ENCODE measurements around the gene NCOA7.
A peak's percentile ranks its signal among the peaks of the same experiment; 100 is the strongest.
"Not testable (repeated sequence)": the region's sequence is repeated elsewhere in the genome, so short reads cannot be mapped to it uniquely, and the experiment has no call there.

The NCOA7 gene

GRCh38 chr6:125886021-125886420 is 95.3 kb downstream of the NCOA7 start:
- no peaks in the 10 kb centered on the region for H3K9me3 Mint-ChIP-seq
- DNase-seq (ENCODE audit: low spot score), result no peak
- no peaks in the 10 kb centered on the region for H3K27me3 Mint-ChIP-seq (ENCODE audit: low read depth)
- peaks cover 35% of the 10 kb centered on the region for H3K36me3 Mint-ChIP-seq (ENCODE audit: low read depth)
- no peaks in the 10 kb centered on the region for H3K4me1 Mint-ChIP-seq (ENCODE audit: low read depth)
- H3K27ac Mint-ChIP-seq, result no peak overlapping the region
- no peak overlapping the region for H3K4me3 Mint-ChIP-seq

- no peaks in the 10 kb centered on the region for H3K4me1 Mint-ChIP-seq (ENCODE audit: low read depth)
- DNase-seq (ENCODE audit: low spot score), result no peak
- no peaks in the 10 kb centered on the region for H3K27me3 Mint-ChIP-seq (ENCODE audit: low read depth)
- H3K9me3 Mint-ChIP-seq, result no peaks in the 10 kb centered on the region
- H3K36me3 Mint-ChIP-seq (ENCODE audit: low read depth), result peaks cover 33% of the 10 kb centered on the region
- H3K27ac Mint-ChIP-seq, result no peak overlapping the region
- H3K4me3 Mint-ChIP-seq, result no peak overlapping the region
These were observed 96.2 kb downstream of the NCOA7 start for GRCh38 chr6:125886914-125887313.

- H3K4me3 Mint-ChIP-seq, result no peak overlapping the region
These were observed 96.6 kb downstream of the NCOA7 start for GRCh38 chr6:125887372-125887771.

GRCh38 chr6:125888989-125889656 is 98.4 kb downstream of the NCOA7 start:
- H3K27me3 Mint-ChIP-seq (ENCODE audit: low read depth), result no peaks in the 10 kb centered on the region
- H3K9me3 Mint-ChIP-seq, result no peaks in the 10 kb centered on the region
- DNase-seq (ENCODE audit: low spot score), result no peak
- H3K36me3 Mint-ChIP-seq (ENCODE audit: low read depth), result peaks cover 18% of the 10 kb centered on the region
- no peak overlapping the region for H3K4me3 Mint-ChIP-seq
- H3K27ac Mint-ChIP-seq, result no peak overlapping the region
- H3K4me1 Mint-ChIP-seq (ENCODE audit: low read depth), result no peaks in the 10 kb centered on the region

More at GRCh38 chr6:125887372-125887771, 96.6 kb downstream of the NCOA7 start:
- no peak for DNase-seq (ENCODE audit: low spot score)
- H3K27ac Mint-ChIP-seq, result no peak overlapping the region
- no peaks in the 10 kb centered on the region for H3K4me1 Mint-ChIP-seq (ENCODE audit: low read depth)
- H3K36me3 Mint-ChIP-seq (ENCODE audit: low read depth), result peaks cover 28% of the 10 kb centered on the region
- H3K9me3 Mint-ChIP-seq, result no peaks in the 10 kb centered on the region
- no peaks in the 10 kb centered on the region for H3K27me3 Mint-ChIP-seq (ENCODE audit: low read depth)

GRCh38 chr6:125899726-125900182 is 109.0 kb downstream of the NCOA7 start:
- peaks cover 12% of the 10 kb centered on the region for H3K4me1 Mint-ChIP-seq (ENCODE audit: low read depth)
- H3K27ac Mint-ChIP-seq, result no peak overlapping the region
- H3K9me3 Mint-ChIP-seq, result no peaks in the 10 kb centered on the region
- peaks cover 9% of the 10 kb centered on the region for H3K36me3 Mint-ChIP-seq (ENCODE audit: low read depth)
- DNase-seq (ENCODE audit: low spot score), result no peak
- no peak overlapping the region for H3K4me3 Mint-ChIP-seq
- H3K27me3 Mint-ChIP-seq (ENCODE audit: low read depth), result no peaks in the 10 kb centered on the region

- peaks cover 14% of the 10 kb centered on the region for H3K36me3 Mint-ChIP-seq (ENCODE audit: low read depth)
- H3K27ac Mint-ChIP-seq, result peak overlapping the region; percentile 50
- peak; percentile 86 for DNase-seq (ENCODE audit: low spot score)
- no peaks in the 10 kb centered on the region for H3K27me3 Mint-ChIP-seq (ENCODE audit: low read depth)
- no peak overlapping the region for H3K4me3 Mint-ChIP-seq
- peaks cover 24% of the 10 kb centered on the region for H3K4me1 Mint-ChIP-seq (ENCODE audit: low read depth)
- no peaks in the 10 kb centered on the region for H3K9me3 Mint-ChIP-seq
These were observed 114.1 kb downstream of the NCOA7 start for GRCh38 chr6:125904871-125905270.

- H3K27me3 Mint-ChIP-seq (ENCODE audit: low read depth), result no peaks in the 10 kb centered on the region
- no peaks in the 10 kb centered on the region for H3K9me3 Mint-ChIP-seq
- peaks cover 32% of the 10 kb centered on the region for H3K4me1 Mint-ChIP-seq (ENCODE audit: low read depth)
- no peak for DNase-seq (ENCODE audit: low spot score)
- no peak overlapping the region for H3K27ac Mint-ChIP-seq
- peaks cover 17% of the 10 kb centered on the region for H3K36me3 Mint-ChIP-seq (ENCODE audit: low read depth)
- H3K4me3 Mint-ChIP-seq, result no peak overlapping the region
These were observed 115.6 kb downstream of the NCOA7 start for GRCh38 chr6:125906158-125906998.

GRCh38 chr6:125910527-125910926 is 119.8 kb downstream of the NCOA7 start:
- peaks cover 15% of the 10 kb centered on the region for H3K4me1 Mint-ChIP-seq (ENCODE audit: low read depth)
- H3K27me3 Mint-ChIP-seq (ENCODE audit: low read depth), result no peaks in the 10 kb centered on the region
- H3K27ac Mint-ChIP-seq, result peak overlapping the region; percentile 49
- peaks cover 23% of the 10 kb centered on the region for H3K36me3 Mint-ChIP-seq (ENCODE audit: low read depth)
- peak; percentile 31 for DNase-seq (ENCODE audit: low spot score)
- H3K4me3 Mint-ChIP-seq, result peak overlapping the region; percentile 1
- H3K9me3 Mint-ChIP-seq, result no peaks in the 10 kb centered on the region

- H3K27ac Mint-ChIP-seq; DNase-seq (ENCODE audit: low spot score); H3K27me3 Mint-ChIP-seq (ENCODE audit: low read depth); H3K9me3 Mint-ChIP-seq; H3K4me3 Mint-ChIP-seq: not testable (repeated sequence)
- Mint-ChIP-seq H3K4me1 (ENCODE audit: low read depth) (peaks cover 15% of the 10 kb centered on the region), H3K36me3 (ENCODE audit: low read depth) (peaks cover 25% of the 10 kb centered on the region)
These were observed 120.3 kb downstream of the NCOA7 start for GRCh38 chr6:125911051-125911451.

- peaks cover 33% of the 10 kb centered on the region for H3K36me3 Mint-ChIP-seq (ENCODE audit: low read depth)
- H3K4me3 Mint-ChIP-seq; DNase-seq (ENCODE audit: low spot score); H3K9me3 Mint-ChIP-seq; H3K4me1 Mint-ChIP-seq (ENCODE audit: low read depth); H3K27me3 Mint-ChIP-seq (ENCODE audit: low read depth); H3K27ac Mint-ChIP-seq: not testable (repeated sequence)
These were observed 121.7 kb downstream of the NCOA7 start for GRCh38 chr6:125912430-125912829.

GRCh38 chr6:125913145-125913544 is 122.4 kb downstream of the NCOA7 start:
- Mint-ChIP-seq H3K9me3 (no peaks in the 10 kb centered on the region), H3K27ac (no peak overlapping the region), H3K36me3 (ENCODE audit: low read depth) (peaks cover 37% of the 10 kb centered on the region), H3K4me3 (no peak overlapping the region), H3K4me1 (ENCODE audit: low read depth) (peaks cover 14% of the 10 kb centered on the region), H3K27me3 (ENCODE audit: low read depth) (no peaks in the 10 kb centered on the region)
- no peak for DNase-seq (ENCODE audit: low spot score)

- Mint-ChIP-seq H3K27ac (no peak overlapping the region), H3K27me3 (ENCODE audit: low read depth) (no peaks in the 10 kb centered on the region), H3K36me3 (ENCODE audit: low read depth) (peaks cover 41% of the 10 kb centered on the region), H3K4me3 (no peak overlapping the region), H3K9me3 (no peaks in the 10 kb centered on the region), H3K4me1 (ENCODE audit: low read depth) (peaks cover 20% of the 10 kb centered on the region)
- no peak for DNase-seq (ENCODE audit: low spot score)
These were observed 123.1 kb downstream of the NCOA7 start for GRCh38 chr6:125913864-125914351.

GRCh38 chr6:125918230-125918629 is 127.5 kb downstream of the NCOA7 start:
- peaks cover 61% of the 10 kb centered on the region for H3K36me3 Mint-ChIP-seq (ENCODE audit: low read depth)
- peak overlapping the region; percentile 88 for H3K27ac Mint-ChIP-seq
- H3K4me3 Mint-ChIP-seq, result no peak overlapping the region
- H3K27me3 Mint-ChIP-seq (ENCODE audit: low read depth), result no peaks in the 10 kb centered on the region
- peaks cover 31% of the 10 kb centered on the region for H3K4me1 Mint-ChIP-seq (ENCODE audit: low read depth)
- H3K9me3 Mint-ChIP-seq, result no peaks in the 10 kb centered on the region
- DNase-seq (ENCODE audit: low spot score), result no peak

Measured in T-helper 2 cell treated with Interferon-gamma antibody and Interleukin-4, amounts not matched to agents 5 μg/mL and 100 μg/mL, for 36 hours (primary cell).